K562 (cell line): Measurements from ENCODE around the gene CYS1.
A peak's percentile ranks its signal among the peaks of the same experiment; 100 is the strongest.

Experiments
- HCFC1 ChIP-seq: IDR thresholded peaks from 2 replicates; pipeline ENCODE4 v1.6.1; 2012; ENCODE audit warnings: low read depth, low read length, improper control_type of control experiment
- MAFK ChIP-seq: IDR thresholded peaks from 2 replicates; pipeline ENCODE4 v1.6.1; 2011; ENCODE audit warnings: low read length, improper control_type of control experiment
- MECOM ChIP-seq: fragments of 250-450 bp; sonication (Bioruptor Pico); IDR thresholded peaks from 2 replicates; pipeline ENCODE4 v1.8.0; 2022; ENCODE audit warnings: inconsistent platforms
- PCBP2 ChIP-seq: fragments of 200-400 bp; formaldehyde crosslinking; IDR thresholded peaks from 2 replicates; pipeline ENCODE4 v1.6.1; 2018; ENCODE audit warnings: low read length, low read depth, mild to moderate bottlenecking, moderate library complexity; ENCODE audit not compliant: poor library complexity, severe bottlenecking
- TAF1 ChIP-seq: IDR thresholded peaks from 2 replicates; pipeline ENCODE4 v1.6.1; 2011; ENCODE audit warnings: mild to moderate bottlenecking, low read length, moderate library complexity; ENCODE audit not compliant: insufficient read depth, control insufficient read depth, severe bottlenecking; ENCODE audit errors: extremely low read depth
- TBP ChIP-seq: optimal IDR thresholded peaks from 2 replicates; pipeline ENCODE3; 2011; ENCODE audit warnings: low read depth, low read length, improper control_type of control experiment
- ZNF143 ChIP-seq: sonication (generic); formaldehyde crosslinking; IDR thresholded peaks from 2 replicates; pipeline ENCODE4 v1.9.0; 2022; ENCODE audit warnings: mild to moderate bottlenecking, missing genetic modification reagents
- ZNF274 ChIP-seq: IDR thresholded peaks from 2 replicates; pipeline ENCODE4 v1.6.1; 2011; ENCODE audit warnings: low read depth, mild to moderate bottlenecking, low read length, moderate library complexity, borderline replicate concordance
- TF ChIP-seq, protein P1 (sequence below), 3 experiments: IDR thresholded peaks in 2 of 3; conservative IDR thresholded peaks in 1 of 3; 2 replicates each; pipeline ENCODE4 v1.5.1; 2011 to 2012; ENCODE audit warnings: low read length in 3 of 3, mild to moderate bottlenecking in 3 of 3, control low read depth in 2 of 3, improper control_type of control experiment in 1 of 3, inconsistent platforms in 1 of 3, low read depth in 1 of 3, mixed read lengths in 1 of 3, moderate library complexity in 1 of 3; ENCODE audit not compliant: insufficient read depth in 2 of 3
- TF ChIP-seq, protein P2 (sequence below): sonication (generic); formaldehyde crosslinking; IDR thresholded peaks from 2 replicates; pipeline ENCODE4 v1.9.0; 2022; ENCODE audit warnings: mild to moderate bottlenecking, missing genetic modification reagents
- TF ChIP-seq, protein P3 (sequence below): fragments of 450-650 bp; conservative IDR thresholded peaks from 2 replicates; pipeline ENCODE4 v1.6.1; 2016; ENCODE audit warnings: missing genetic modification characterization, low read depth, mild to moderate bottlenecking, control low read depth, missing compliant biosample characterization

DNA sequence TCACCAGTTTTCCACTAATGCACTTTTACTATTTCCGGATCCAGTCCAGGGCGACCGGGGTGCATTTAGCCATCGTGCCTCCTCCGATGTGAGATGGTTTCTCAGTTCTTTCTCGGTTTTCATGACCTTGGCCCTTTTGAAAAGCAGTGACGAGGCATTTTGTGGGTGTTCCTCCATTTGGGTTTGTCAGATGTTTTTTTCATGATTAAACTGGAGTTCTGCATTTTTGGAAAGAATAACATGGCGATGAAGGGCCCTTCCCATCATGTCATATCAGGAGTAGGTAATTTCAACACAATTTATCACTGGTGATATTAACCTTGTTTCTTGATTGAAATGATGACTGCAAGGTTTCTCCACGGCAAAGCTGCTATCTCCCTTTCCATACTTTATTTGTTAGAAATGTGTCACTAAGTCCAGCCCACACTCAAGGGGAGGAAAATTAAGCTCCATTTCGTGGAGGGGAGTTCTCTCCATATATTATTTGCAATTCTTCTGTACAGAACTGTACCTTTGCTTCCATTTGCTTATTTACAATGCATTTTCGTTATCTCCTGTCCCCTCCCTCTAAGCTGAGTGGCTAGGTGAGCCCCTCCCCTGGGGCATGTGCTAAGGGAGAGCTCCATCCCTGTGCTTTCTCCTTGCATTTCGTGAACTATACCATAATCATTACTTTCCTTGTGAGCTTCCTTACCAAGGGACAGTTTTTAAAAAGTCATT, 45.7 kb downstream of the CYS1 start:
- TF ChIP-seq, protein P1, sequence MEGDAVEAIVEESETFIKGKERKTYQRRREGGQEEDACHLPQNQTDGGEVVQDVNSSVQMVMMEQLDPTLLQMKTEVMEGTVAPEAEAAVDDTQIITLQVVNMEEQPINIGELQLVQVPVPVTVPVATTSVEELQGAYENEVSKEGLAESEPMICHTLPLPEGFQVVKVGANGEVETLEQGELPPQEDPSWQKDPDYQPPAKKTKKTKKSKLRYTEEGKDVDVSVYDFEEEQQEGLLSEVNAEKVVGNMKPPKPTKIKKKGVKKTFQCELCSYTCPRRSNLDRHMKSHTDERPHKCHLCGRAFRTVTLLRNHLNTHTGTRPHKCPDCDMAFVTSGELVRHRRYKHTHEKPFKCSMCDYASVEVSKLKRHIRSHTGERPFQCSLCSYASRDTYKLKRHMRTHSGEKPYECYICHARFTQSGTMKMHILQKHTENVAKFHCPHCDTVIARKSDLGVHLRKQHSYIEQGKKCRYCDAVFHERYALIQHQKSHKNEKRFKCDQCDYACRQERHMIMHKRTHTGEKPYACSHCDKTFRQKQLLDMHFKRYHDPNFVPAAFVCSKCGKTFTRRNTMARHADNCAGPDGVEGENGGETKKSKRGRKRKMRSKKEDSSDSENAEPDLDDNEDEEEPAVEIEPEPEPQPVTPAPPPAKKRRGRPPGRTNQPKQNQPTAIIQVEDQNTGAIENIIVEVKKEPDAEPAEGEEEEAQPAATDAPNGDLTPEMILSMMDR (IDR thresholded peaks at IDR 0.05 in 2 of 3, conservative IDR thresholded peaks at IDR 0.05 in 1 of 3; ENCODE audit: insufficient read depth in 2 of 3, low read depth in 1 of 3, low read length in 3 of 3): no peak
- TF ChIP-seq MAFK (peak; percentile 81), ZNF143 (CRISPR knock-in tag) (no peak), PCBP2 (no peak), HCFC1 (no peak), MECOM (CRISPR knock-in tag) (no peak), TBP (no peak), TAF1 (no peak), ZNF274 (no peak)
- TF ChIP-seq, protein P2, sequence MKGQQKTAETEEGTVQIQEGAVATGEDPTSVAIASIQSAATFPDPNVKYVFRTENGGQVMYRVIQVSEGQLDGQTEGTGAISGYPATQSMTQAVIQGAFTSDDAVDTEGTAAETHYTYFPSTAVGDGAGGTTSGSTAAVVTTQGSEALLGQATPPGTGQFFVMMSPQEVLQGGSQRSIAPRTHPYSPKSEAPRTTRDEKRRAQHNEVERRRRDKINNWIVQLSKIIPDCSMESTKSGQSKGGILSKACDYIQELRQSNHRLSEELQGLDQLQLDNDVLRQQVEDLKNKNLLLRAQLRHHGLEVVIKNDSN (CRISPR knock-in tag): no peak
- TF ChIP-seq, protein P3, sequence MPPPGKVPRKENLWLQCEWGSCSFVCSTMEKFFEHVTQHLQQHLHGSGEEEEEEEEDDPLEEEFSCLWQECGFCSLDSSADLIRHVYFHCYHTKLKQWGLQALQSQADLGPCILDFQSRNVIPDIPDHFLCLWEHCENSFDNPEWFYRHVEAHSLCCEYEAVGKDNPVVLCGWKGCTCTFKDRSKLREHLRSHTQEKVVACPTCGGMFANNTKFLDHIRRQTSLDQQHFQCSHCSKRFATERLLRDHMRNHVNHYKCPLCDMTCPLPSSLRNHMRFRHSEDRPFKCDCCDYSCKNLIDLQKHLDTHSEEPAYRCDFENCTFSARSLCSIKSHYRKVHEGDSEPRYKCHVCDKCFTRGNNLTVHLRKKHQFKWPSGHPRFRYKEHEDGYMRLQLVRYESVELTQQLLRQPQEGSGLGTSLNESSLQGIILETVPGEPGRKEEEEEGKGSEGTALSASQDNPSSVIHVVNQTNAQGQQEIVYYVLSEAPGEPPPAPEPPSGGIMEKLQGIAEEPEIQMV (tag): no peak
